H1 (cell line): Measurements from ENCODE around the gene MYL3. TPM values are rescaled to one million over a fixed set of nuclear protein-coding genes. Genes with fewer than 3 reads are reported as not detected.

Experiments
- SRF ChIP-seq: IDR thresholded peaks from 2 replicates; pipeline ENCODE4 v1.6.1; 2011; ENCODE audit warnings: mild to moderate bottlenecking, low read depth, low read length, moderate library complexity
- ZNF274 ChIP-seq: IDR thresholded peaks from 2 replicates; pipeline ENCODE4 v1.7.0; 2012; ENCODE audit warnings: low read length, borderline replicate concordance; ENCODE audit errors: extremely low read depth
- polyA plus RNA-seq, 7 experiments: library from polyadenylated mRNA; depleted of rRNA in 3 of 7; stranded (reverse) in 5 of 7; unstranded in 2 of 7; fragments of >200 nt in 5 of 7; fragments of 200-250 nt in 2 of 7; gene quantifications; 1 replicate in 5 of 7; 2 replicates in 1 of 7; 4 replicates in 1 of 7; pipeline versions ENCODE4 v1.2.1 to v1.2.3, GENCODE V29; 2011 to 2013; ENCODE audit warnings: missing spikeins in 2 of 7, mixed read lengths in 2 of 7
- total RNA-seq: library from RNA; stranded (reverse); fragmentation: NEBNext Ultra II Directional; extraction: Animal tissue kit (Norgen Biotek cat#: 25700); gene quantifications from 2 replicates; pipeline ENCODE4 v1.2.1, GENCODE V29; 2021

The MYL3 gene
- total and polyA plus RNA-seq, 2 of the 8 experiments (the other 6 are each of a cell fraction or from before 2014, with no cell fraction given) = 0.06 TPM; not detected in 1

GRCh38 chr3:46866720-46867549, 3.7 kb upstream of the MYL3 start (continued):
- TF ChIP-seq ZNF274 (no peak), SRF (no peak)
- TF ChIP-seq, all 59 proteins: peak for 2
